ENCODE results near the gene PEF1. TPM values are rescaled to one million over a fixed set of nuclear protein-coding genes. Genes with fewer than 3 reads are reported as not detected.

PEF1 gene
- total RNA-seq, 1 donor from 2014 or later = 42.8 TPM

DNA sequence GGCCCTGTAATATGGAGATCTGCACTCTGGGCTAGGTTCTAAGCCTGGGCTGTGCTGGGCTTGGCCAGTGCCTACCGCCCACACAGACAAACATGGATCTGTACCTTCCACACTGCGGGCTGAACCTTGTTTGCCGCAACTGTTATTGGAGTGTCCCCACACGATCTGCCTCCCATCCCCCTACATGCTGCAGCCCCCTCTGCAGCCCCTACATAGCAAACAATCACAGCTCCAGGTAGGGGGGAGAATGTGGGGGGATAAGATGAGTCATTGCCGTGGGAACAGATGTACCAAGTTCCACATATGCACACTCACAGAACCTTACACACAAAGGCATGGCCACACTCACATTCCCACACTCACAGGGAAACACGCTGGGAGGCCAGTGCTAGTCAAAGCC is 29.3 kb downstream of the PEF1 start:
- Mint-ChIP-seq H3K4me1 (ENCODE audit: low read depth) (peaks cover 4% of the 10 kb centered on the region), H3K27me3 (peaks cover 42% of the 10 kb centered on the region), H3K9me3 (ENCODE audit: low read depth) (no peaks in the 10 kb centered on the region), H3K4me3 (ENCODE audit: low read depth) (no peak overlapping the region), H3K36me3 (ENCODE audit: insufficient read depth) (no peaks in the 10 kb centered on the region), H3K27ac (no peak overlapping the region)
- no peak for DNase-seq (ENCODE audit: low spot score, unreplicated experiment)
- TF ChIP-seq, protein P1, sequence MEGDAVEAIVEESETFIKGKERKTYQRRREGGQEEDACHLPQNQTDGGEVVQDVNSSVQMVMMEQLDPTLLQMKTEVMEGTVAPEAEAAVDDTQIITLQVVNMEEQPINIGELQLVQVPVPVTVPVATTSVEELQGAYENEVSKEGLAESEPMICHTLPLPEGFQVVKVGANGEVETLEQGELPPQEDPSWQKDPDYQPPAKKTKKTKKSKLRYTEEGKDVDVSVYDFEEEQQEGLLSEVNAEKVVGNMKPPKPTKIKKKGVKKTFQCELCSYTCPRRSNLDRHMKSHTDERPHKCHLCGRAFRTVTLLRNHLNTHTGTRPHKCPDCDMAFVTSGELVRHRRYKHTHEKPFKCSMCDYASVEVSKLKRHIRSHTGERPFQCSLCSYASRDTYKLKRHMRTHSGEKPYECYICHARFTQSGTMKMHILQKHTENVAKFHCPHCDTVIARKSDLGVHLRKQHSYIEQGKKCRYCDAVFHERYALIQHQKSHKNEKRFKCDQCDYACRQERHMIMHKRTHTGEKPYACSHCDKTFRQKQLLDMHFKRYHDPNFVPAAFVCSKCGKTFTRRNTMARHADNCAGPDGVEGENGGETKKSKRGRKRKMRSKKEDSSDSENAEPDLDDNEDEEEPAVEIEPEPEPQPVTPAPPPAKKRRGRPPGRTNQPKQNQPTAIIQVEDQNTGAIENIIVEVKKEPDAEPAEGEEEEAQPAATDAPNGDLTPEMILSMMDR (IDR thresholded peaks at IDR 0.05; ENCODE audit: unreplicated experiment) = no peak

DNA sequence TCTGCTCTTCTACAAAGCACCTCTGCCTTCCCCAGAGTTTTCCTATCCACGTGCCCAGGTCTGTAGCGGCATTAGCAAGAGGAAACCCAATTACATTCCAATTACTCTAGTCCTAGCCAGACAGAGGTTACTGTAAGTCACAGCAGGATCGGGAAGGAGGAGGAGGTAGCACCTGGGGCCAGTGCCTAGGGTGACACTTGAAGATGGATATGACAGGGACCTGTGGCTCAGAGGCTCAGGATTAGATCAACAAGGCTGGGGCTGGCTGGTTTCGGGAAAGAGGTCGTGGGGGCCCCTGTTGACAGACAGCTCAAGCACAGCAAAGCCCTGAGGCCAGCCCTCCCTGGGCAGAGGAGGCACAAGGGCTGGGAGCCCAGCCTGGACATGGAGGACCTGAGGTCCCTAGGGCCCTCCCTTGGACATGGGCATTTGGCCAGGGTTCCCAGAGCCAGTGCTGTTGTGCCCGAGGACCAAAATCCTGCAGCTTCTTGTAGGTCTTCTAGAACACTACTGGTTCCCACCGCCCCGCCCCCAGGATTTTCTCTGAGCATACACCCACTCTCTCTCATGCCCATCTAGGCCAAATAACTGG is 30.2 kb downstream of the PEF1 start:
- Mint-ChIP-seq H3K4me3 (ENCODE audit: low read depth) (no peak overlapping the region), H3K4me1 (ENCODE audit: low read depth) (peaks cover 4% of the 10 kb centered on the region), H3K36me3 (ENCODE audit: insufficient read depth) (no peaks in the 10 kb centered on the region), H3K9me3 (ENCODE audit: low read depth) (no peaks in the 10 kb centered on the region), H3K27ac (no peak overlapping the region), H3K27me3 (peaks cover 40% of the 10 kb centered on the region)
- TF ChIP-seq, protein P1 (IDR thresholded peaks at IDR 0.05; ENCODE audit: unreplicated experiment) = no peak
- no peak for DNase-seq (ENCODE audit: low spot score, unreplicated experiment)

DNA sequence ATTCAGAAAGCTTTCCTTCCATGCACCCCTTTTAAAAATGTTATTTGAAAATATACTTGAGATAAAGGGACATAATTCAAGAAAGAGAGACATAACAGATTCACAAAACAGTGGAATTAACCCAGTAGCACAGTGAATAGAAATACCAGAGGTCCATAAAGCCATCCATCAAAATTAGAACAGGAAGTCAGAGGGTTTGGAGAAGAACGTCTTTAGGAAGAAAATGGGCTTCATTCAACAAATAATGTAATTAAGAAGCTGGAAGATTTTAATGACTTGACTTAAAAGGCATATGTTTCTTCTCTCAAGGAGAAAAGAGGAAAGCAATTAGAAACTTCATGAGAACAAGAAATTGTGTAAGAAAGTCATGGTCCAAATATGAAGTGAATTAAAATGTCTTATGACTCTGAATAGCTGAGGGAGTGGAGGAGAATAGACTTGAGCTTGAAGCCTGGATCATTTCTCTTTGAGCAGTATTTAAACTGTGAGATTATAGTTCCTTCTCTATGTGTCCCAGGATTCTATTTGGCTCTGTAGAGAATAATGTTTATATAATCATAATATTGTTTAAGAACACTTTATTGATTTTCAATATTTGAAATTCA is 35.1 kb downstream of the PEF1 start:
- H3K27me3 Mint-ChIP-seq = peaks cover 12% of the 10 kb centered on the region
- TF ChIP-seq, protein P1 (IDR thresholded peaks at IDR 0.05; ENCODE audit: unreplicated experiment) = no peak
- peaks cover 2% of the 10 kb centered on the region for H3K4me1 Mint-ChIP-seq (ENCODE audit: low read depth)
- H3K4me3 Mint-ChIP-seq (ENCODE audit: low read depth) = no peak overlapping the region
- no peaks in the 10 kb centered on the region for H3K9me3 Mint-ChIP-seq (ENCODE audit: low read depth)
- H3K27ac Mint-ChIP-seq = no peak overlapping the region
- H3K36me3 Mint-ChIP-seq (ENCODE audit: insufficient read depth) = no peaks in the 10 kb centered on the region
- DNase-seq (ENCODE audit: low spot score, unreplicated experiment) = no peak

DNA sequence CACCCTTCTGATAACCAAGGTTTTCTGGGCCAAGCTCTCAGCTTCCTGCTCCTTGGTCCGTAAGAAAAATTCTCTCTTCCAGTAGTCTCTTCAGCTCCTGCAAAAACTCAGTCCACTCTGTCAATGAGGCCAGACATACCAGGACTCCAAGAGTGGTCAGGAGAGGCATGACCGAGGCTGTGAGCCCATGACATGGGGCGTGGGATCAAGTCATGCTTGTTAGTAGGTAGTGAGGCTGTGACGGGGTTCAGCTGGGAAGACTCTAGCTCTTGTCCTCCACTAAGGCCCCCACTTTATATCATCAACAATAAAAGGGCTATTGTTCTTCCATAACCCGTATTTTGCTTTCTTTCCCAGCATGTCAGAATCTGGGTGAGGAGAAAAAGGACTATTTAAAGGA is 37.3 kb downstream of the PEF1 start:
- no peak overlapping the region for H3K27ac Mint-ChIP-seq
- H3K9me3 Mint-ChIP-seq (ENCODE audit: low read depth) = no peaks in the 10 kb centered on the region
- no peak for DNase-seq (ENCODE audit: low spot score, unreplicated experiment)
- H3K36me3 Mint-ChIP-seq (ENCODE audit: insufficient read depth) = no peaks in the 10 kb centered on the region
- H3K27me3 Mint-ChIP-seq = peaks cover 10% of the 10 kb centered on the region
- TF ChIP-seq, protein P1 (IDR thresholded peaks at IDR 0.05; ENCODE audit: unreplicated experiment) = no peak
- no peaks in the 10 kb centered on the region for H3K4me1 Mint-ChIP-seq (ENCODE audit: low read depth)
- no peak overlapping the region for H3K4me3 Mint-ChIP-seq (ENCODE audit: low read depth)

DNA sequence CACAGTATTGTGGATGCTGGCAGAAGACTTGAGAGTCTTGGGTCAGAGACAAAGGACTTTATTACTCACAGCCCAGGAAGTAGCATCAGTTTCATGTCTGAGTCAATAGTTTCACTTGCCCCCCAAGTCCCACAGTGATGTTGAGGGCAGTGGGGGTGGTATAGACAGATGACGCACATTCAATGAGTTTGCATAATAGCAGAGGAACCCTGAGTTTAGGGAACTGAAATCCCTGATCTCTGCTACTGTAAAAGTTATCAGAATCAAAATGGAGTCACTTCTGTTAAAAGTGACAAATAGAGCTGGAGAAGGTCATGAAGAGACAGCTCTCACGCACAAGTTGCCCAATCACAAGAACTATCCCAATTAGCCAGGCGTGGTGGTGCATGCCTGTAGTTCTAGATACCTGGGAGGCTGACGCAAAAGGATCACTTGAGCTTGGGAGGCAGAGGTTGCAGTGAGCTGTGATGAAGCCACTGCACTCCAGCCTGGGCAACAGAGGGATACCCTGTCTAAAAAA is 38.7 kb downstream of the PEF1 start:
- no peaks in the 10 kb centered on the region for H3K4me1 Mint-ChIP-seq (ENCODE audit: low read depth)
- no peak for DNase-seq (ENCODE audit: low spot score, unreplicated experiment)
- peaks cover 17% of the 10 kb centered on the region for H3K27me3 Mint-ChIP-seq
- H3K27ac Mint-ChIP-seq = no peak overlapping the region
- H3K36me3 Mint-ChIP-seq (ENCODE audit: insufficient read depth) = no peaks in the 10 kb centered on the region
- TF ChIP-seq, protein P1 (IDR thresholded peaks at IDR 0.05; ENCODE audit: unreplicated experiment) = no peak
- no peak overlapping the region for H3K4me3 Mint-ChIP-seq (ENCODE audit: low read depth)
- H3K9me3 Mint-ChIP-seq (ENCODE audit: low read depth) = no peaks in the 10 kb centered on the region

Data from progenitor cell of endocrine pancreas (in vitro differentiated cells).